SK-N-SH (cell line): ENCODE data around the gene C13orf46. TPM values are rescaled to one million over a fixed set of nuclear protein-coding genes. Genes with fewer than 3 reads are reported as not detected.

Experiments used
- CTCF ChIA-PET: fragments of 300-600, 350-600 bp; formaldehyde crosslinking; extraction: SDS; loops from one replicate; lab custom pipeline; 2021; lab: Yijun Ruan, JAX
- POLR2A ChIA-PET: fragments of 350-600 bp; sonication (Branson Sonifier 250); formaldehyde crosslinking; extraction: SDS; loops from one replicate; lab custom pipeline; 2020; ENCODE audit warnings: antibody characterized with exemption, inconsistent platforms; lab: Yijun Ruan, JAX
- DNase-seq: peaks from one replicate; pipeline ENCODE4 v3.0.0; 2012
- H2AFZ ChIP-seq: fragments of 200-600 bp; sonication (generic); 2 replicates; pipeline ENCODE4 v1.8.1; 2016; ENCODE audit warnings: antibody characterized with exemption, mild to moderate bottlenecking, low read depth
- H3F3A ChIP-seq: fragments of 200-600 bp; sonication (generic); replicated peaks from 2 replicates; pipeline ENCODE3; 2016; ENCODE audit warnings: antibody characterized with exemption, mild to moderate bottlenecking; ENCODE audit not compliant: insufficient read depth
- H3K27ac ChIP-seq, 2 experiments: fragments of 200-500 bp in 1 of 2; fragments of 200-600 bp in 1 of 2; sonication (Bioruptor generic) in 1 of 2; sonication (generic), shearing (Covaris generic) in 1 of 2; 2 replicates each; pipeline versions ENCODE4 v1.5.1 to v1.6.1; 2014 to 2016; ENCODE audit warnings: low read depth in 2 of 2, inconsistent platforms in 1 of 2, low read length in 1 of 2, mild to moderate bottlenecking in 1 of 2, mixed read lengths in 1 of 2
- H3K27me3 ChIP-seq: fragments of 200-600 bp; sonication (generic), shearing (Covaris generic); 2 replicates; pipeline ENCODE4 v1.6.1; 2016; ENCODE audit warnings: mixed run types; ENCODE audit not compliant: insufficient read depth
- H3K36me3 ChIP-seq, 2 experiments: fragments of 200-500 bp in 1 of 2; fragments of 200-600 bp in 1 of 2; sonication (Bioruptor generic) in 1 of 2; sonication (generic) in 1 of 2; replicated peaks in 1 of 2; 2 replicates each; pipeline versions ENCODE3 to v1.5.1; 2014 to 2016; ENCODE audit warnings: low read length in 1 of 2, mild to moderate bottlenecking in 1 of 2; ENCODE audit not compliant: insufficient read depth in 2 of 2, control insufficient read depth in 1 of 2
- H3K4me1 ChIP-seq, 2 experiments: fragments of 200-500 bp in 1 of 2; fragments of 200-600 bp in 1 of 2; sonication (Bioruptor generic) in 1 of 2; sonication (generic), shearing (Covaris generic) in 1 of 2; 2 replicates each; pipeline versions ENCODE4 v1.5.1 to v1.6.1; 2014 to 2016; ENCODE audit warnings: low read depth in 1 of 2, low read length in 1 of 2, mixed run types in 1 of 2; ENCODE audit not compliant: insufficient read depth in 2 of 2, control insufficient read depth in 1 of 2
- H3K4me2 ChIP-seq: fragments of 200-600 bp; sonication (generic), shearing (Covaris generic); 2 replicates; pipeline ENCODE4 v1.6.1; 2017; ENCODE audit warnings: mixed run types
- H3K4me3 ChIP-seq, 2 experiments: fragments of 200-500 bp in 1 of 2; fragments of 200-600 bp in 1 of 2; sonication (Bioruptor generic) in 1 of 2; sonication (generic), shearing (Covaris generic) in 1 of 2; 2 replicates each; pipeline versions ENCODE4 v1.5.1 to v1.8.1; 2014 to 2016; ENCODE audit warnings: low read depth in 2 of 2, inconsistent platforms in 1 of 2, low read length in 1 of 2, mild to moderate bottlenecking in 1 of 2, mixed read lengths in 1 of 2, moderate library complexity in 1 of 2
- H3K79me2 ChIP-seq: fragments of 200-600 bp; sonication (generic); 2 replicates; pipeline ENCODE4 v1.8.1; 2017; ENCODE audit warnings: mild to moderate bottlenecking; ENCODE audit not compliant: insufficient read depth
- H3K9ac ChIP-seq: fragments of 200-600 bp; sonication (generic); 2 replicates; pipeline ENCODE4 v1.6.1; 2017; ENCODE audit warnings: mixed run types
- H3K9me2 ChIP-seq: fragments of 200-600 bp; sonication (generic); 2 replicates; pipeline ENCODE4 v1.6.1; 2017; ENCODE audit warnings: mixed run types
- H3K9me3 ChIP-seq: fragments of 200-600 bp; sonication (generic); 2 replicates; pipeline ENCODE4 v1.6.1; 2017; ENCODE audit warnings: mixed run types, mild to moderate bottlenecking, moderate library complexity
- H4K20me1 ChIP-seq: fragments of 200-600 bp; sonication (generic); 2 replicates; pipeline ENCODE4 v1.6.1; 2017; ENCODE audit warnings: mild to moderate bottlenecking, mixed run types; ENCODE audit not compliant: insufficient read depth
- CHD2 ChIP-seq: fragments of 150-350 bp; IDR thresholded peaks from 2 replicates; pipeline ENCODE4 v1.6.1; 2018; ENCODE audit warnings: low read length; ENCODE audit not compliant: partially characterized antibody
- EP300 ChIP-seq, 2 experiments: IDR thresholded peaks; 2 replicates each; pipeline versions ENCODE4 v1.4.0 to v1.6.1; 2012; ENCODE audit warnings: borderline replicate concordance in 1 of 2, low read depth in 1 of 2, low read length in 1 of 2
- EZH2phosphoT487 ChIP-seq: fragments of 200-600 bp; sonication (generic); IDR thresholded peaks from 2 replicates; pipeline ENCODE4 v1.6.1; 2017; ENCODE audit warnings: low read depth, mixed run types, mild to moderate bottlenecking, antibody characterized with exemption, moderate library complexity, borderline replicate concordance
- FOSL2 ChIP-seq: IDR thresholded peaks from 2 replicates; pipeline ENCODE4 v1.4.0; 2012; ENCODE audit warnings: low read depth, mild to moderate bottlenecking, moderate library complexity, borderline replicate concordance
- FOXJ3 ChIP-seq: sonication (generic); formaldehyde crosslinking; IDR thresholded peaks from 2 replicates; pipeline ENCODE4 v1.5.1; 2020; ENCODE audit warnings: mild to moderate bottlenecking, missing genetic modification reagents
- FOXM1 ChIP-seq: IDR thresholded peaks from 2 replicates; pipeline ENCODE4 v1.4.0; 2012; ENCODE audit warnings: low read depth, mild to moderate bottlenecking
- JUND ChIP-seq: IDR thresholded peaks from 2 replicates; pipeline ENCODE4 v1.4.0; 2012
- NFIC ChIP-seq: IDR thresholded peaks from 2 replicates; pipeline ENCODE4 v1.4.0; 2012; ENCODE audit warnings: borderline replicate concordance
- POLR2AphosphoS5 ChIP-seq: IDR thresholded peaks from 2 replicates; pipeline ENCODE4 v1.6.1; 2012; ENCODE audit warnings: low read depth, low read length
- RCOR1 ChIP-seq: fragments of 150-350 bp; IDR thresholded peaks from 2 replicates; pipeline ENCODE4 v1.6.1; 2017; ENCODE audit warnings: antibody characterized with exemption, low read length
- RFX5 ChIP-seq: IDR thresholded peaks from 2 replicates; pipeline ENCODE4 v1.6.1; 2012; ENCODE audit warnings: mild to moderate bottlenecking, improper control_type of control experiment, low read length
- RXRA ChIP-seq: IDR thresholded peaks from 2 replicates; pipeline ENCODE4 v1.4.0; 2012; ENCODE audit warnings: low read depth, mild to moderate bottlenecking, borderline replicate concordance
- SIN3A ChIP-seq: IDR thresholded peaks from 2 replicates; pipeline ENCODE4 v1.6.1; 2012; ENCODE audit warnings: low read depth, mild to moderate bottlenecking, low read length, moderate library complexity, borderline replicate concordance
- SMC3 ChIP-seq: IDR thresholded peaks from 2 replicates; pipeline ENCODE4 v1.6.1; 2012; ENCODE audit warnings: low read depth, low read length, improper control_type of control experiment
- TEAD4 ChIP-seq: IDR thresholded peaks from 2 replicates; pipeline ENCODE4 v1.4.0; 2012; ENCODE audit warnings: mild to moderate bottlenecking, borderline replicate concordance; ENCODE audit not compliant: insufficient read depth
- YY1 ChIP-seq: IDR thresholded peaks from 2 replicates; pipeline ENCODE4 v1.4.0; 2012; ENCODE audit warnings: low read depth, mild to moderate bottlenecking
- WGBS: methylation state at CpG from one replicate; pipeline ENCODE4 v1.1.6; 2017; ENCODE audit warnings: low lambda C conversion rate; 5-methylcytosine and 5-hydroxymethylcytosine counted together
- polyA plus RNA-seq, 3 experiments: library from polyadenylated mRNA; depleted of rRNA; stranded (reverse); fragments of >200 nt; gene quantifications; 2 replicates each; pipeline ENCODE4 v1.2.3, GENCODE V29; 2012

The C13orf46 gene
- polyA plus RNA-seq, 1 of the 3 experiments (the other 2 are of a cell fraction): 1.7 TPM

DNA sequence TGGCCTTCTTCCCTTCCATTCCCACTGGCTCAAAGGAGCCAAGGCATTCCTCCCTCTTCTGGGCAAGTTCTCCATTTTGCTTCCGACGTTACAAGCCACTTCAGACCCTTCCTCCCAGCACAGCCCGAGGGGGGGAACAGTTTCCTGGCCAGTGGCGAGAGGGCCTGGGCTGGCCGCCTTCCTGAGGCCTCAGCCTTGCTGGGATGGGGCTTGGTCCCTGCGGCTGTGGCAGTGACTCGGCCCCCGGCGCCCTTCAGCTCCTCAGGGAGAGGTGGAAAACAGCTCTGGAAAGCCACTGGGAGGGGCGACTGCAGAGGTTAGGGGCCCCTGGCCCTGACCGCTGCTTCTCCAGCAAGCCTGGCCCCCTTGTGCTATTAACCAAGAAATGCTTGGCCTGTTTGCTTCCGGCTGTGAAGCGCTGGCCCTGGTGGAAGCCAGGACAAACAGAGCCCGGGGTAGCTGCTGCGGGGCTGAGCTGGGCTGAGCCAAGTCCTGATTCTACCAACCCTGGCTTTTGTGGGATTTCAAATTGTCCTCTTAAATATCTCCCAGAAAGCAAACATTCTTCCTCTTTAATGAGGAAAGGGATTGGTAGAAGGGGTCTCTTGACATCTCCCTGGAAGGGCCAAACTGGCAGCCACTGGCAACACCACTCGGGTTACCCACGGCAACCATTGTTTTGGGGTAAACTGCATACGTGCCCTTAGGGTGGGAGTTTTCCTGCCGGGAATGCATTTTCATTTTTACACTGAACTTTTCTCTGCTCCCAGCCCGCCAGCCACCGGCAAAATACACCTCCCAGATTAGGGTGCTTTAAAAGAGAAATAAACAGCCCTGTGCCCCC is 38.7 kb downstream of the C13orf46 start:
- WGBS: 88% methylated on average over 12 of the region's 21 CpGs
- no peak overlapping the region for H2AFZ ChIP-seq
- no peak overlapping the region for H3K4me2 ChIP-seq
- POLR2A ChIA-PET: interaction anchor here (0.5 kb wide), 1 partner anchor 649 kb away, joined by 3 read pairs; no protein-coding TSS in a partner anchor
- no peak for TF ChIP-seq FOXM1
- no peak for TF ChIP-seq SMC3
- no peak for TF ChIP-seq YY1
- TF ChIP-seq RCOR1: no peak
- peak; percentile 55 for DNase-seq
- H3K9me2 ChIP-seq: no peaks in the 10 kb centered on the region
- no peaks in the 10 kb centered on the region for H3K27me3 ChIP-seq
- CTCF ChIA-PET: interaction anchor here (1.0 kb wide), 1 partner anchor 12 kb away, joined by 3 read pairs; no protein-coding TSS in a partner anchor
- H3K36me3 ChIP-seq: no peaks in the 10 kb centered on the region
- no peak overlapping the region for H3K4me3 ChIP-seq
- peaks cover 0 to 25% of the 10 kb centered on the region in 2 experiments; a peak in 1 of 4 replicates for H3K4me1 ChIP-seq
- no peaks in the 10 kb centered on the region for H4K20me1 ChIP-seq
- peaks cover 8% of the 10 kb centered on the region for H3F3A ChIP-seq
- no peaks in the 10 kb centered on the region for H3K79me2 ChIP-seq
- H3K27ac ChIP-seq: no peak overlapping the region
- H3K9ac ChIP-seq: no peak overlapping the region
- H3K9me3 ChIP-seq: no peaks in the 10 kb centered on the region

DNA sequence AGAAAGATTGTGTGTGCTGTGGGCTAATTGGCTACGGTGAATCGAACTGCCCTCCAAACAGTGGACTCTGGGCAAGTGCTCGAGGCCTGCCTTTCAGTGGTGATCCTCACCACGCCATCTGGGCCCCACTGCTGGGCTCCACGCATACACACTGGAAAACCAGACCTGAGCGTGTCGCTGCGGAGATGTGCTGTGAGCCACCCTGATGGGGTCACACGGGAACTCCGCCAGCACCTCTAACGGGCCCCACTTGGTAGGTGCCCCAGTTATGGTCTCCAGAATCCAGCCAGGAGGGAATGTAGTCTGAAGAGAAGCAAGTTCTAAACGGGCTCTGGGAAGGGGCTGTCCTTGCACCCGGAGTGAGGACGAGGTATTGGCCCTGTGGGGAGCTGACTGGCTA is 39.3 kb downstream of the C13orf46 start:
- Histone ChIP-seq H3K4me3 (no peak overlapping the region), H3K4me2 (no peak overlapping the region)
- TF ChIP-seq TEAD4 (no peak), NFIC (no peak)
- TF ChIP-seq, all 33 proteins: peak for 0
- no peaks in the 10 kb centered on the region for H4K20me1 ChIP-seq
- H3K79me2 ChIP-seq: no peaks in the 10 kb centered on the region
- H3K36me3 ChIP-seq: no peaks in the 10 kb centered on the region
- DNase-seq: peak; percentile 19
- H3K27me3 ChIP-seq: no peaks in the 10 kb centered on the region
- peaks cover 8% of the 10 kb centered on the region for H3F3A ChIP-seq
- H2AFZ ChIP-seq: no peak overlapping the region
- H3K9me2 ChIP-seq: no peaks in the 10 kb centered on the region
- ChIA-PET POLR2A (no interaction called here), CTCF (interaction anchor here (1.0 to 1.3 kb wide), 3 partner anchors 12 to 61 kb away, joined by 3 read pairs; no protein-coding TSS in a partner anchor)
- no peaks in the 10 kb centered on the region for H3K9me3 ChIP-seq
- H3K9ac ChIP-seq: no peak overlapping the region
- no peak overlapping the region for H3K27ac ChIP-seq
- 70% methylated on average over 4 of the region's 14 CpGs for WGBS
- H3K4me1 ChIP-seq: peaks cover 0 to 31% of the 10 kb centered on the region in 2 experiments; a peak in 1 of 4 replicates

DNA sequence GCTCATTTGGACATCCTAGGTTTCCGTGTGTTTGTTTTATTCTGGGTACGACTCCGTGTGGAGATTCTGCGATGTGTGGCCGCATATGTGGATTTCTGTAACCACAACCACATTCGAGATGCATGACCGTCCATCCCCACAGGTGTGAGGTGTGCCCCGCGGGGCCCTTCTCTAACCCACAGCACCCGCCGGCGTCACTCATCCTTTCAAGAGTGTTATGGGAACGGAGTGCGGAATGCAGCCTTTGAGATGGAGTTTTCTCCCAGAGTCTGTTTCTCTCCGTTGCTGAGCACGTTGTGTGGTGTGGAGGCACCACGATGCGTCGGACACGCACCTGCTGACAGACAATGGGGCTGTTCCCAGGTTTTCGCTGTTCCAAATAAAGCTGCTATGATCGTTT is 40.0 kb downstream of the C13orf46 start:
- H3K9me2 ChIP-seq: no peaks in the 10 kb centered on the region
- TF ChIP-seq EP300 (IDR thresholded peaks at IDR 0.05; ENCODE audit: borderline replicate concordance in 1 of 2, low read depth in 1 of 2, low read length in 1 of 2): no peak
- no peak for TF ChIP-seq FOSL2
- TF ChIP-seq RCOR1: no peak
- no peak for TF ChIP-seq YY1
- TF ChIP-seq EZH2phosphoT487: no peak
- no peak for TF ChIP-seq FOXJ3 (CRISPR knock-in tag)
- TF ChIP-seq SIN3A: no peak
- no peak for TF ChIP-seq JUND
- TF ChIP-seq TEAD4: no peak
- no peak for TF ChIP-seq RFX5
- TF ChIP-seq CHD2: no peak
- TF ChIP-seq SMC3: no peak
- TF ChIP-seq RXRA: no peak
- no peak for TF ChIP-seq POLR2AphosphoS5
- H3K36me3 ChIP-seq: no peaks in the 10 kb centered on the region
- ChIA-PET POLR2A (no interaction called here), CTCF (interaction anchor here (0.9 to 1.3 kb wide), 4 partner anchors 11 to 60 kb away, joined by 3 read pairs; no protein-coding TSS in a partner anchor)
- H3K4me1 ChIP-seq: peaks cover 0 to 37% of the 10 kb centered on the region in 2 experiments; a peak in 1 of 4 replicates
- H3K27me3 ChIP-seq: no peaks in the 10 kb centered on the region
- no peak overlapping the region for H2AFZ ChIP-seq
- no peak overlapping the region for H3K27ac ChIP-seq
- H3K4me2 ChIP-seq: no peak overlapping the region
- no peak overlapping the region for H3K4me3 ChIP-seq
- no peaks in the 10 kb centered on the region for H4K20me1 ChIP-seq
- H3F3A ChIP-seq: peaks cover 8% of the 10 kb centered on the region
- 91% methylated on average over 22 of the region's 22 CpGs for WGBS
- DNase-seq: no peak
- no peaks in the 10 kb centered on the region for H3K79me2 ChIP-seq
- H3K9me3 ChIP-seq: no peaks in the 10 kb centered on the region
- no peak overlapping the region for H3K9ac ChIP-seq
